Liver (tissue), 9 donors: ENCODE results near the gene KIF17. TPM values are rescaled to one million over a fixed set of nuclear protein-coding genes. Genes with fewer than 3 reads are reported as not detected.

Experiments
- DNase-seq: peaks from one replicate; pipeline ENCODE4 v3.0.0-alpha.2; 2017; ENCODE audit warnings: low spot score
- H3K27ac ChIP-seq, 2 donors: one replicate each; pipeline ENCODE4 v1.7.0; 2013; ENCODE audit warnings: inconsistent platforms in 2 of 2, low read length in 2 of 2, control low read depth in 1 of 2, low read depth in 1 of 2, mild to moderate bottlenecking in 1 of 2
- H3K27me3 ChIP-seq, 4 donors: one replicate each; pipeline versions ENCODE4 v1.6.1 to v1.7.0; 2013; ENCODE audit warnings: low read length in 3 of 4, inconsistent platforms in 1 of 4, mild to moderate bottlenecking in 1 of 4, moderate library complexity in 1 of 4; ENCODE audit not compliant: control insufficient read depth in 4 of 4, insufficient read depth in 4 of 4
- H3K36me3 ChIP-seq, 4 donors: one replicate each; pipeline versions ENCODE4 v1.6.1 to v1.7.0; 2013; ENCODE audit warnings: low read length in 3 of 4, mild to moderate bottlenecking in 3 of 4, low read depth in 1 of 4, moderate library complexity in 1 of 4; ENCODE audit not compliant: control insufficient read depth in 4 of 4, insufficient read depth in 3 of 4
- H3K4me1 ChIP-seq, 4 donors: one replicate each; pipeline versions ENCODE4 v1.6.1 to v1.7.0; 2013; ENCODE audit warnings: low read length in 3 of 4, mild to moderate bottlenecking in 3 of 4, moderate library complexity in 1 of 4; ENCODE audit not compliant: control insufficient read depth in 4 of 4, insufficient read depth in 4 of 4
- H3K4me3 ChIP-seq, 3 donors: one replicate each; pipeline versions ENCODE4 v1.6.1 to v1.7.0; 2013; ENCODE audit warnings: low read length in 3 of 3, control low read depth in 1 of 3, low read depth in 1 of 3, mild to moderate bottlenecking in 1 of 3
- H3K9ac ChIP-seq, 2 donors: one replicate each; pipeline ENCODE4 v1.7.0; 2013; ENCODE audit warnings: low read length in 2 of 2, mild to moderate bottlenecking in 2 of 2, moderate library complexity in 2 of 2, control low read depth in 1 of 2, low read depth in 1 of 2
- H3K9me3 ChIP-seq, 4 donors: one replicate each; pipeline versions ENCODE4 v1.6.1 to v1.7.0; 2013; ENCODE audit warnings: low read length in 3 of 4; ENCODE audit not compliant: control insufficient read depth in 4 of 4
- ATF3 ChIP-seq: IDR thresholded peaks from 2 replicates; pipeline ENCODE4 v1.6.1; 2016; ENCODE audit warnings: antibody characterized with exemption
- CTCF ChIP-seq: fragments of 150-350 bp; IDR thresholded peaks from 2 replicates; pipeline ENCODE4 v1.5.1; 2017; ENCODE audit warnings: improper control_type of control experiment, low read depth, low read length; ENCODE audit not compliant: missing input control
- EGR1 ChIP-seq, 2 donors: IDR thresholded peaks; 2 replicates each; pipeline ENCODE4 v1.6.1; 2016 to 2018; ENCODE audit warnings: antibody characterized with exemption in 2 of 2, low read depth in 2 of 2
- FOXA1 ChIP-seq: IDR thresholded peaks from 2 replicates; pipeline ENCODE4 v1.6.1; 2016; ENCODE audit warnings: antibody characterized with exemption
- FOXA2 ChIP-seq: IDR thresholded peaks from 2 replicates; pipeline ENCODE4 v1.6.1; 2016; ENCODE audit warnings: antibody characterized with exemption
- GABPA ChIP-seq, 2 donors: IDR thresholded peaks in 1 of 2; conservative IDR thresholded peaks in 1 of 2; 2 replicates each; pipeline ENCODE4 v1.6.1; 2016; ENCODE audit warnings: antibody characterized with exemption in 2 of 2, mild to moderate bottlenecking in 1 of 2, moderate library complexity in 1 of 2
- HNF4A ChIP-seq, 2 donors: conservative IDR thresholded peaks; 2 replicates each; pipeline ENCODE4 v1.6.1; 2016; ENCODE audit warnings: antibody characterized with exemption in 2 of 2, mild to moderate bottlenecking in 2 of 2
- HNF4G ChIP-seq: IDR thresholded peaks from 2 replicates; pipeline ENCODE4 v1.6.1; 2016; ENCODE audit warnings: antibody characterized with exemption
- JUND ChIP-seq, 2 donors: IDR thresholded peaks; 2 replicates each; pipeline ENCODE4 v1.6.1; 2016; ENCODE audit warnings: antibody characterized with exemption in 2 of 2
- MAX ChIP-seq: IDR thresholded peaks from 2 replicates; pipeline ENCODE4 v1.6.1; 2016; ENCODE audit warnings: antibody characterized with exemption
- NR2F2 ChIP-seq: IDR thresholded peaks from 2 replicates; pipeline ENCODE4 v1.6.1; 2016; ENCODE audit warnings: antibody characterized with exemption
- RAD21 ChIP-seq, 2 donors: IDR thresholded peaks; 2 replicates each; pipeline ENCODE4 v1.6.1; 2016; ENCODE audit warnings: antibody characterized with exemption in 2 of 2, mild to moderate bottlenecking in 2 of 2
- REST ChIP-seq: IDR thresholded peaks from 2 replicates; pipeline ENCODE4 v1.6.1; 2016; ENCODE audit warnings: antibody characterized with exemption, mild to moderate bottlenecking
- RXRA ChIP-seq, 2 donors: IDR thresholded peaks; 2 replicates each; pipeline ENCODE4 v1.6.1; 2017 to 2018; ENCODE audit warnings: antibody characterized with exemption in 2 of 2, mild to moderate bottlenecking in 1 of 2
- SP1 ChIP-seq: IDR thresholded peaks from 2 replicates; pipeline ENCODE4 v1.6.1; 2018; ENCODE audit warnings: antibody characterized with exemption, mild to moderate bottlenecking
- TAF1 ChIP-seq: conservative IDR thresholded peaks from 2 replicates; pipeline ENCODE4 v1.6.1; 2016; ENCODE audit warnings: antibody characterized with exemption, mild to moderate bottlenecking
- YY1 ChIP-seq: IDR thresholded peaks from 2 replicates; pipeline ENCODE4 v1.6.1; 2016; ENCODE audit warnings: antibody characterized with exemption, mild to moderate bottlenecking
- ZBTB33 ChIP-seq: IDR thresholded peaks from 2 replicates; pipeline ENCODE4 v1.6.1; 2016; ENCODE audit warnings: antibody characterized with exemption
- WGBS: extraction: QIAGEN DNeasy Blood & Tissue Kit; methylation state at CpG from one replicate; pipeline ENCODE4 v1.1.7; 2013; 5-methylcytosine and 5-hydroxymethylcytosine counted together
- polyA plus RNA-seq, 2 donors: library from polyadenylated mRNA; stranded (reverse) in 1 of 2; unstranded in 1 of 2; fragments of 200-250 nt in 1 of 2; fragments of >200 nt in 1 of 2; fragmentation: Nextera tagmentation in 1 of 2; extraction: Ambion mirVana in 1 of 2; gene quantifications; one replicate each; pipeline versions ENCODE4 v1.2.1 to v1.2.3, GENCODE V29; 2013 to 2015
- total RNA-seq, 2 donors: library from RNA; depleted of rRNA; stranded (reverse); fragments of >200 nt; gene quantifications; one replicate each; pipeline ENCODE4 v1.2.3, GENCODE V29; 2014
- donor health status: healthy.
- donor health status: healthy.
- donor health status: healthy.
- donor health status: healthy.
- donor health status: healthy.

KIF17 gene
- total and polyA plus RNA-seq, 4 donors = 1.0 to 2.7 (median 2.0) TPM

- 96% methylated on average over 7 of the region's 7 CpGs for WGBS
- H3K27ac ChIP-seq = no peak overlapping the region
- TF ChIP-seq HNF4A (conservative IDR thresholded peaks at IDR 0.05) (no peak), EGR1 (IDR thresholded peaks at IDR 0.05; ENCODE audit: low read depth in 2 of 2) (no peak), GABPA (IDR thresholded peaks at IDR 0.05 in 1 of 2, conservative IDR thresholded peaks at IDR 0.05 in 1 of 2) (no peak), FOXA2 (no peak), NR2F2 (no peak), FOXA1 (no peak), JUND (IDR thresholded peaks at IDR 0.05) (no peak), ZBTB33 (no peak), TAF1 (no peak), MAX (no peak), RXRA (IDR thresholded peaks at IDR 0.05) (no peak), SP1 (no peak), CTCF (no peak), REST (no peak), RAD21 (IDR thresholded peaks at IDR 0.05) (no peak), HNF4G (no peak), ATF3 (no peak), YY1 (no peak)
- peaks cover 6 to 20% (median 13%) of the 10 kb centered on the region in 4 donors for H3K4me1 ChIP-seq
- H3K9me3 ChIP-seq = no peaks in the 10 kb centered on the region
- H3K4me3 ChIP-seq = no peak overlapping the region
- no peaks in the 10 kb centered on the region for H3K27me3 ChIP-seq
- peaks cover 3 to 23% (median 16%) of the 10 kb centered on the region in 4 donors for H3K36me3 ChIP-seq
- H3K9ac ChIP-seq = no peak overlapping the region
- DNase-seq = no peak
Observed at GRCh38 chr1:20735581-20736111, 17.8 kb upstream of the KIF17 start.
